SK-N-SH (cell line): ENCODE results near the gene MUSTN1. TPM values are rescaled to one million over a fixed set of nuclear protein-coding genes. Genes with fewer than 3 reads are reported as not detected.

Experiments
- CTCF ChIA-PET: fragments of 300-600, 350-600 bp; formaldehyde crosslinking; extraction: SDS; loops from one replicate; lab custom pipeline; 2021; lab: Yijun Ruan, JAX
- POLR2A ChIA-PET: fragments of 350-600 bp; sonication (Branson Sonifier 250); formaldehyde crosslinking; extraction: SDS; loops from one replicate; lab custom pipeline; 2020; ENCODE audit warnings: antibody characterized with exemption, inconsistent platforms; lab: Yijun Ruan, JAX
- DNase-seq: peaks from one replicate; pipeline ENCODE4 v3.0.0; 2012
- H2AFZ ChIP-seq: fragments of 200-600 bp; sonication (generic); 2 replicates; pipeline ENCODE4 v1.8.1; 2016; ENCODE audit warnings: antibody characterized with exemption, mild to moderate bottlenecking, low read depth
- H3F3A ChIP-seq: fragments of 200-600 bp; sonication (generic); replicated peaks from 2 replicates; pipeline ENCODE3; 2016; ENCODE audit warnings: antibody characterized with exemption, mild to moderate bottlenecking; ENCODE audit not compliant: insufficient read depth
- H3K27ac ChIP-seq, 2 experiments: fragments of 200-500 bp in 1 of 2; fragments of 200-600 bp in 1 of 2; sonication (Bioruptor generic) in 1 of 2; sonication (generic), shearing (Covaris generic) in 1 of 2; 2 replicates each; pipeline versions ENCODE4 v1.5.1 to v1.6.1; 2014 to 2016; ENCODE audit warnings: low read depth in 2 of 2, inconsistent platforms in 1 of 2, low read length in 1 of 2, mild to moderate bottlenecking in 1 of 2, mixed read lengths in 1 of 2
- H3K27me3 ChIP-seq: fragments of 200-600 bp; sonication (generic), shearing (Covaris generic); 2 replicates; pipeline ENCODE4 v1.6.1; 2016; ENCODE audit warnings: mixed run types; ENCODE audit not compliant: insufficient read depth
- H3K36me3 ChIP-seq, 2 experiments: fragments of 200-500 bp in 1 of 2; fragments of 200-600 bp in 1 of 2; sonication (Bioruptor generic) in 1 of 2; sonication (generic) in 1 of 2; replicated peaks in 1 of 2; 2 replicates each; pipeline versions ENCODE3 to v1.5.1; 2014 to 2016; ENCODE audit warnings: low read length in 1 of 2, mild to moderate bottlenecking in 1 of 2; ENCODE audit not compliant: insufficient read depth in 2 of 2, control insufficient read depth in 1 of 2
- H3K4me1 ChIP-seq, 2 experiments: fragments of 200-500 bp in 1 of 2; fragments of 200-600 bp in 1 of 2; sonication (Bioruptor generic) in 1 of 2; sonication (generic), shearing (Covaris generic) in 1 of 2; 2 replicates each; pipeline versions ENCODE4 v1.5.1 to v1.6.1; 2014 to 2016; ENCODE audit warnings: low read depth in 1 of 2, low read length in 1 of 2, mixed run types in 1 of 2; ENCODE audit not compliant: insufficient read depth in 2 of 2, control insufficient read depth in 1 of 2
- H3K4me2 ChIP-seq: fragments of 200-600 bp; sonication (generic), shearing (Covaris generic); 2 replicates; pipeline ENCODE4 v1.6.1; 2017; ENCODE audit warnings: mixed run types
- H3K4me3 ChIP-seq, 2 experiments: fragments of 200-500 bp in 1 of 2; fragments of 200-600 bp in 1 of 2; sonication (Bioruptor generic) in 1 of 2; sonication (generic), shearing (Covaris generic) in 1 of 2; 2 replicates each; pipeline versions ENCODE4 v1.5.1 to v1.8.1; 2014 to 2016; ENCODE audit warnings: low read depth in 2 of 2, inconsistent platforms in 1 of 2, low read length in 1 of 2, mild to moderate bottlenecking in 1 of 2, mixed read lengths in 1 of 2, moderate library complexity in 1 of 2
- H3K79me2 ChIP-seq: fragments of 200-600 bp; sonication (generic); 2 replicates; pipeline ENCODE4 v1.8.1; 2017; ENCODE audit warnings: mild to moderate bottlenecking; ENCODE audit not compliant: insufficient read depth
- H3K9ac ChIP-seq: fragments of 200-600 bp; sonication (generic); 2 replicates; pipeline ENCODE4 v1.6.1; 2017; ENCODE audit warnings: mixed run types
- H3K9me2 ChIP-seq: fragments of 200-600 bp; sonication (generic); 2 replicates; pipeline ENCODE4 v1.6.1; 2017; ENCODE audit warnings: mixed run types
- H3K9me3 ChIP-seq: fragments of 200-600 bp; sonication (generic); 2 replicates; pipeline ENCODE4 v1.6.1; 2017; ENCODE audit warnings: mixed run types, mild to moderate bottlenecking, moderate library complexity
- H4K20me1 ChIP-seq: fragments of 200-600 bp; sonication (generic); 2 replicates; pipeline ENCODE4 v1.6.1; 2017; ENCODE audit warnings: mild to moderate bottlenecking, mixed run types; ENCODE audit not compliant: insufficient read depth
- ELF1 ChIP-seq: IDR thresholded peaks from 2 replicates; pipeline ENCODE4 v1.4.0; 2012
- EP300 ChIP-seq, 2 experiments: IDR thresholded peaks; 2 replicates each; pipeline versions ENCODE4 v1.4.0 to v1.6.1; 2012; ENCODE audit warnings: borderline replicate concordance in 1 of 2, low read depth in 1 of 2, low read length in 1 of 2
- EZH2phosphoT487 ChIP-seq: fragments of 200-600 bp; sonication (generic); IDR thresholded peaks from 2 replicates; pipeline ENCODE4 v1.6.1; 2017; ENCODE audit warnings: low read depth, mixed run types, mild to moderate bottlenecking, antibody characterized with exemption, moderate library complexity, borderline replicate concordance
- FOXJ3 ChIP-seq: sonication (generic); formaldehyde crosslinking; IDR thresholded peaks from 2 replicates; pipeline ENCODE4 v1.5.1; 2020; ENCODE audit warnings: mild to moderate bottlenecking, missing genetic modification reagents
- GABPA ChIP-seq: IDR thresholded peaks from 2 replicates; pipeline ENCODE4 v1.4.0; 2012; ENCODE audit warnings: low read depth, mild to moderate bottlenecking
- IRF3 ChIP-seq: fragments of 150-350 bp; IDR thresholded peaks from 2 replicates; pipeline ENCODE4 v1.6.1; 2016; ENCODE audit warnings: mild to moderate bottlenecking, low read depth, low read length
- JUND ChIP-seq: IDR thresholded peaks from 2 replicates; pipeline ENCODE4 v1.4.0; 2012
- NFIC ChIP-seq: IDR thresholded peaks from 2 replicates; pipeline ENCODE4 v1.4.0; 2012; ENCODE audit warnings: borderline replicate concordance
- NRF1 ChIP-seq: IDR thresholded peaks from 2 replicates; pipeline ENCODE4 v1.6.1; 2012; ENCODE audit warnings: low read depth, mild to moderate bottlenecking, low read length
- POLR2AphosphoS5 ChIP-seq: IDR thresholded peaks from 2 replicates; pipeline ENCODE4 v1.6.1; 2012; ENCODE audit warnings: low read depth, low read length
- REST ChIP-seq: IDR thresholded peaks from 2 replicates; pipeline ENCODE4 v1.6.1; 2012; ENCODE audit warnings: mild to moderate bottlenecking, low read depth, low read length, moderate library complexity
- RXRA ChIP-seq: IDR thresholded peaks from 2 replicates; pipeline ENCODE4 v1.4.0; 2012; ENCODE audit warnings: low read depth, mild to moderate bottlenecking, borderline replicate concordance
- SIN3A ChIP-seq: IDR thresholded peaks from 2 replicates; pipeline ENCODE4 v1.6.1; 2012; ENCODE audit warnings: low read depth, mild to moderate bottlenecking, low read length, moderate library complexity, borderline replicate concordance
- TEAD4 ChIP-seq: IDR thresholded peaks from 2 replicates; pipeline ENCODE4 v1.4.0; 2012; ENCODE audit warnings: mild to moderate bottlenecking, borderline replicate concordance; ENCODE audit not compliant: insufficient read depth
- USF1 ChIP-seq: IDR thresholded peaks from 2 replicates; pipeline ENCODE4 v1.4.0; 2012; ENCODE audit warnings: low read depth, borderline replicate concordance
- WGBS: methylation state at CpG from one replicate; pipeline ENCODE4 v1.1.6; 2017; ENCODE audit warnings: low lambda C conversion rate; 5-methylcytosine and 5-hydroxymethylcytosine counted together
- polyA plus RNA-seq, 3 experiments: library from polyadenylated mRNA; depleted of rRNA; stranded (reverse); fragments of >200 nt; gene quantifications; 2 replicates each; pipeline ENCODE4 v1.2.3, GENCODE V29; 2012

The MUSTN1 gene
- polyA plus RNA-seq, 1 of the 3 experiments (the other 2 are of a cell fraction): 0.54 TPM

- TF ChIP-seq REST (no peak), NRF1 (no peak), JUND (no peak), SIN3A (no peak)
Observed at GRCh38 chr3:52811452-52812011, 23.3 kb downstream of the MUSTN1 start (continued).

GRCh38 chr3:52810923-52811322 lies 23.9 kb downstream of the MUSTN1 start:
- ChIA-PET CTCF (interaction anchor here (1.0 to 1.6 kb wide), 6 partner anchors 10 to 124 kb away, joined by 3 to 8 read pairs (median 3); no protein-coding TSS in a partner anchor), POLR2A (no interaction called here)
- H3K9ac ChIP-seq: no peak overlapping the region
- no peaks in the 10 kb centered on the region for H3K9me3 ChIP-seq
- no peak overlapping the region for H3K27ac ChIP-seq
- TF ChIP-seq NRF1: no peak
- no peak for TF ChIP-seq POLR2AphosphoS5
- no peak for TF ChIP-seq IRF3
- no peak for TF ChIP-seq ELF1
- TF ChIP-seq USF1: no peak
- TF ChIP-seq TEAD4: no peak
- no peak for TF ChIP-seq GABPA
- TF ChIP-seq RXRA: no peak
- no peak for TF ChIP-seq NFIC
- TF ChIP-seq FOXJ3: no peak
- no peak for TF ChIP-seq EP300 (IDR thresholded peaks at IDR 0.05; ENCODE audit: borderline replicate concordance in 1 of 2, low read depth in 1 of 2, low read length in 1 of 2)
- no peak for TF ChIP-seq EZH2phosphoT487
- WGBS: 72% methylated on average over 8 of the region's 11 CpGs
- no peak overlapping the region for H3K4me2 ChIP-seq
- no peak overlapping the region for H2AFZ ChIP-seq
- no peaks in the 10 kb centered on the region for H3K36me3 ChIP-seq
- no peaks in the 10 kb centered on the region for H3K79me2 ChIP-seq
- no peaks in the 10 kb centered on the region; a peak in 1 of 4 replicates for H3K4me1 ChIP-seq
- no peak overlapping the region for H3K4me3 ChIP-seq
- DNase-seq: no peak
- H3K27me3 ChIP-seq: no peaks in the 10 kb centered on the region
- H3K9me2 ChIP-seq: no peaks in the 10 kb centered on the region
- H4K20me1 ChIP-seq: no peaks in the 10 kb centered on the region
- H3F3A ChIP-seq: no peaks in the 10 kb centered on the region
